RWPE2 (cell line): ENCODE results near the gene TBX15.

Source experiments
- ATAC-seq: fragments of 200-7000 bp; cut with Tn5 transposase; 3 replicates; pipeline ENCODE4 v1.9.1; 2021; ENCODE audit warnings: low read depth
- DNase-seq: peaks from one replicate; pipeline ENCODE4 v3.0.0-alpha.2; 2020; ENCODE audit warnings: low spot score
- H3K27ac ChIP-seq: fragments of 450-650 bp; 2 replicates; pipeline ENCODE4 v1.5.1; 2017; ENCODE audit warnings: mild to moderate bottlenecking; ENCODE audit not compliant: poor library complexity, severe bottlenecking
- H3K27me3 ChIP-seq: fragments of 250-450 bp; sonication (Bioruptor Pico); 2 replicates; pipeline ENCODE4 v1.5.1; 2021; ENCODE audit warnings: mild to moderate bottlenecking, moderate library complexity; ENCODE audit not compliant: insufficient read depth, poor library complexity, severe bottlenecking
- H3K36me3 ChIP-seq: fragments of 250-450 bp; sonication (Bioruptor Pico); 2 replicates; pipeline ENCODE4 v1.5.1; 2020; ENCODE audit warnings: low read depth, mild to moderate bottlenecking, moderate library complexity
- H3K4me1 ChIP-seq: fragments of 250-450 bp; sonication (Bioruptor Pico); 2 replicates; pipeline ENCODE4 v1.5.1; 2021; ENCODE audit warnings: mild to moderate bottlenecking, moderate library complexity; ENCODE audit not compliant: insufficient read depth, poor library complexity, severe bottlenecking
- H3K4me3 ChIP-seq: fragments of 250-450 bp; sonication (Bioruptor Pico); 2 replicates; pipeline ENCODE4 v1.5.1; 2021; ENCODE audit warnings: mild to moderate bottlenecking, moderate library complexity; ENCODE audit not compliant: severe bottlenecking
- H3K9me3 ChIP-seq: fragments of 250-450 bp; sonication (Bioruptor Pico); 2 replicates; pipeline ENCODE4 v1.5.1; 2021; ENCODE audit warnings: mild to moderate bottlenecking, moderate library complexity; ENCODE audit not compliant: severe bottlenecking
- TF ChIP-seq, protein P1 (sequence below): fragments of 450-650 bp; IDR thresholded peaks from one replicate; pipeline ENCODE4 v1.5.1; 2017; ENCODE audit warnings: mild to moderate bottlenecking, moderate library complexity; ENCODE audit not compliant: poor library complexity, severe bottlenecking

Gene TBX15

DNA sequence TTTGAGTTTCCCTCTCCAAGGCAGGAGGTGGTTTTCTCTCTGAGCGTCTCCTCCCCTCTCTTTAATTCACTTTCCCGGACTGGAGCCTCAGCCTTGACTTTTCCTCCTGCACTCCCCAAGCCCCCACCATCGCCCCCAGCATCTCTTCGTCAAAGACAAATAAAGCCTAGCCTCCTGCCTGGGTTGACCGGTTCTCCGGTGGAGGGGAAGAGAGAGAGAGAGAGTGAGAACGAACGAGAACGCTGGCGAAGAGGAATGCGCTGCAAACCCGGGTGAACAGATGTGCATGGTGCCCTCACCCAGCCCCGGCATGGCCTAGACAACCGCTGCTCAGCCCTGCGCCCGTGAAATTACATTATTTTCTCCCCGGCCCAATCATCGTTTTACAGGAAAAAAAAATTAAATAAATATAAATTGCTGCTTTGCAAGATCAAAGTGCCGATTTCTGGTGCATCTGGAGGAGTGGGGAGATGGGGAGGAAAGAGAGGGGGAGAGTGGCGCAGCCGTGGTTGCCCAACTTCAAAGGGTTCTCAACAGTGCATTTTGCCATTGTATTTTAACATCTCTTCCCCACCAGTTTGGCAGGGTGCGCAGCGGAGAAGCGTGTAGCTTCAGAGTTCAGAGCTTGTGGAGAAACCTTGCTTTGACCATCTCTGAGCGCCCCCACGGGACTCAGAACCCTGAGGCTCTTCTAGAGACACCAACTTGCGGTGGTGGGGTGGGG is 11.4 kb upstream of the TBX15 start:
- H3K27me3 ChIP-seq = peaks cover 72% of the 10 kb centered on the region
- no peaks in the 10 kb centered on the region for H3K36me3 ChIP-seq
- no peak for DNase-seq
- no peaks in the 10 kb centered on the region for H3K9me3 ChIP-seq
- H3K4me1 ChIP-seq = peaks cover 11% of the 10 kb centered on the region
- TF ChIP-seq, protein P1, sequence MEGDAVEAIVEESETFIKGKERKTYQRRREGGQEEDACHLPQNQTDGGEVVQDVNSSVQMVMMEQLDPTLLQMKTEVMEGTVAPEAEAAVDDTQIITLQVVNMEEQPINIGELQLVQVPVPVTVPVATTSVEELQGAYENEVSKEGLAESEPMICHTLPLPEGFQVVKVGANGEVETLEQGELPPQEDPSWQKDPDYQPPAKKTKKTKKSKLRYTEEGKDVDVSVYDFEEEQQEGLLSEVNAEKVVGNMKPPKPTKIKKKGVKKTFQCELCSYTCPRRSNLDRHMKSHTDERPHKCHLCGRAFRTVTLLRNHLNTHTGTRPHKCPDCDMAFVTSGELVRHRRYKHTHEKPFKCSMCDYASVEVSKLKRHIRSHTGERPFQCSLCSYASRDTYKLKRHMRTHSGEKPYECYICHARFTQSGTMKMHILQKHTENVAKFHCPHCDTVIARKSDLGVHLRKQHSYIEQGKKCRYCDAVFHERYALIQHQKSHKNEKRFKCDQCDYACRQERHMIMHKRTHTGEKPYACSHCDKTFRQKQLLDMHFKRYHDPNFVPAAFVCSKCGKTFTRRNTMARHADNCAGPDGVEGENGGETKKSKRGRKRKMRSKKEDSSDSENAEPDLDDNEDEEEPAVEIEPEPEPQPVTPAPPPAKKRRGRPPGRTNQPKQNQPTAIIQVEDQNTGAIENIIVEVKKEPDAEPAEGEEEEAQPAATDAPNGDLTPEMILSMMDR = no peak
- H3K27ac ChIP-seq = no peak overlapping the region
- no peak overlapping the region for H3K4me3 ChIP-seq
- ATAC-seq = no peak

DNA sequence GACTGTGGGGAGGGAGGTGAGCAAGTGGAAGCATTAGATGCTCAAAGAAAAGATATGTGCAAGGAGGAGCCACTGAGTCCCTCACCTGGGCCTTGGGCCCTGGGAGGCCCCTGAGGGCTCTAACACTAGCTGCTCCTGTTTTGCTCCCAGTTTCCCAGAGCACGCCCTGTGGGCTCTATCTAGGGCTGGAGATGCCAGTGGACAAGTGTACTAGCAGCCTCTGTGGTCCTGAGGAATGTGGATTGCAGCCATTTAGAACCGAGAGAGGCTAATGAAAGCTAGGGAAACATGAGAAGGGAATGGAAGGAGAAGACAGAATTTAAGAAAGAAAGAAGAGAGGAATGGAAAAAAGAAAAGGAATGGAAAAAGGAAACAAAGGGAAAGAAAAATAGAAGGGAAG is 10.0 kb upstream of the TBX15 start:
- no peaks in the 10 kb centered on the region for H3K36me3 ChIP-seq
- H3K4me3 ChIP-seq = no peak overlapping the region
- TF ChIP-seq, protein P1 = no peak
- DNase-seq (no peak), ATAC-seq (no peak)
- H3K27me3 ChIP-seq = peaks cover 72% of the 10 kb centered on the region
- H3K9me3 ChIP-seq = no peaks in the 10 kb centered on the region
- no peak overlapping the region for H3K27ac ChIP-seq
- H3K4me1 ChIP-seq = peaks cover 11% of the 10 kb centered on the region

DNA sequence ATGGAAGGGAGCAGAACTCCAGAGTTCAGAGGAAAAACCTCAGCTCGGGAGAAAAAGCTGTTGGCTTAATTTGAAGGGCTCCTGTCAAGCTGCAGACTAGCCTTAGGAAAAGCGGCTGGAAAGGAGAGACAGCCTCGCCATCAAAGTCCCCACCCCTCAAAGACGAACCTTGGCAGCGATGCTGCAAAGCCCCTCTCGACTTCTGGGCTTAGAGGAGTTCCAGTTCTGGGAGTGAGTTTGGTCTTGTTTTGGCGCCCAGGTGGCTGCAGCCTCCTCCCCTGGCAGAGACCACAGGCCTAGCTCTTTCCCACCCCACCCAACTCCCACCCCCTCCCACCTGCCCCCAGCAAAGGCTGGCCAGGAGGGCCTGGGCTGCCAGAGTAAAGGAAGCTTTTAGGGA is 9.1 kb upstream of the TBX15 start:
- Histone ChIP-seq H3K27me3 (peaks cover 78% of the 10 kb centered on the region), H3K36me3 (no peaks in the 10 kb centered on the region)

DNA sequence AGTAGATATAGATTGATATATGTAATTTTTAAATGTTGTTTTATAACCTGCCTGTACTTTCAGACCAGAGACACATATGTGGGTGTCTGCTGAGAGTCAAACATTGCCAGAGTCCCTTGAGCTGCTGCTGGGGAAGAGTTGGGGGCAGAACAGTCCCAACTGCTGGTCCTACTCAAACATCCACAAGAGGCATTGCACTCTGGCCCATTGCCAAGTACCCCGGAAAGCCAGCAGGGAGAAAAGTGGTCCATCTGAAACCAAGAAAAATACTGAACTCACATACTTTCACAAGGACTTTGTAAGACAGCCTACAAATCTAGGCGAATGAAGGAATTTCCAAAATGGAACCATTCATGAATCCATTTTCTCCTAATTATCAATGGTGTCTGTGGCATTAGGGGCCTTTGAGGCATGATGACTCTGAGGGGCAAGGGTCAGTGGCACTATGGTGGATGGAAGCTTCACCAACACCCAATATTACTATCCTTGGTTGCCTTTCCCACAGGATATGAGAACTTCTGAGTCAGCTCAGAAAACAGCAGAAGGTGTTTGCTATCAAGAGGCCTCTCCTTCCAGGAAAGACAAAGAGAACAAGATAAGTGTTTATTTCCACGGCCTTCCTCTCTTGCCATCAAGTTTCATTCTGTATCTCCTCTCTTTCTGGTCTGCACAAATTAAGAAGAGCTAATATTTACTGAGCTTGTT is 7.3 kb upstream of the TBX15 start:
- H3K4me3 ChIP-seq = no peak overlapping the region
- no peaks in the 10 kb centered on the region for H3K4me1 ChIP-seq
- TF ChIP-seq, protein P1 = no peak
- no peaks in the 10 kb centered on the region for H3K9me3 ChIP-seq
- H3K27me3 ChIP-seq = peaks cover 87% of the 10 kb centered on the region
- ATAC-seq (no peak), DNase-seq (no peak)
- H3K27ac ChIP-seq = no peak overlapping the region
- H3K36me3 ChIP-seq = no peaks in the 10 kb centered on the region

More for the DNA sequence above, 9.1 kb upstream of the TBX15 start:
- no peaks in the 10 kb centered on the region for H3K9me3 ChIP-seq
- DNase-seq = no peak
- no peak overlapping the region for H3K27ac ChIP-seq
- TF ChIP-seq, protein P1 = no peak
- no peak for ATAC-seq
- peaks cover 8% of the 10 kb centered on the region for H3K4me1 ChIP-seq
- no peak overlapping the region for H3K4me3 ChIP-seq

DNA sequence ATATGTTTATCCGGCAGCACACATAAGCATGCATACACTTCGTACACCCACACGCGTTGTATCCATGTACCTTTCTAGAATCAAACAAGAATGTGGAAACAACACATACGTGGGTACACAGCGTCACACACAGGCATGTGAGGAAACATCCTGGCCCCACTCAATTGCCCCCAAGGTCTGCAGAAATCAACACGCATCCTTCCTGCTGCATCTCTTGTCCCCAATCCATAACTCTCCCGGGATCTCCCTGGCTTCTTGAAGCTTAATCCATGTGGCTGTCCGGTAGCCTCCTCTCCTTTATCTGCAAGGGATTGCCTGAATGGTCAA is 5.5 kb upstream of the TBX15 start:
- no peaks in the 10 kb centered on the region for H3K9me3 ChIP-seq
- no peaks in the 10 kb centered on the region for H3K4me1 ChIP-seq
- TF ChIP-seq, protein P1 = no peak
- no peak for ATAC-seq
- no peak overlapping the region for H3K4me3 ChIP-seq
- H3K27me3 ChIP-seq = peaks cover 89% of the 10 kb centered on the region
- H3K36me3 ChIP-seq = no peaks in the 10 kb centered on the region
- no peak overlapping the region for H3K27ac ChIP-seq
- no peak for DNase-seq
